Natural killer cell (primary cell): Measurements from ENCODE around the gene LDB2. TPM values are rescaled to one million over a fixed set of nuclear protein-coding genes. Genes with fewer than 3 reads are reported as not detected.

Experiments
- ATAC-seq, 3 donors: fragments of 150-1000 bp in 2 of 3; fragments of 200-7000 bp in 1 of 3; cut with Tn5 transposase; 1 replicate in 1 of 3; 2 replicates in 2 of 3; pipeline ENCODE4 v1.10.0; 2021; ENCODE audit warnings: mild to moderate bottlenecking in 2 of 3, moderate library complexity in 2 of 3
- DNase-seq, 2 donors: peaks; one replicate each; pipeline versions ENCODE4 v3.0.0 to v3.0.0-alpha.2; 2013 to 2021; ENCODE audit warnings: mixed read lengths in 1 of 2
- H3K27ac ChIP-seq: one replicate; pipeline ENCODE4 v1.5.1; 2013; ENCODE audit warnings: mild to moderate bottlenecking, low read length
- H3K27me3 ChIP-seq: one replicate; pipeline ENCODE4 v1.6.1; 2013; ENCODE audit warnings: low read length; ENCODE audit not compliant: control insufficient read depth, insufficient read depth
- H3K36me3 ChIP-seq: one replicate; pipeline ENCODE4 v1.6.1; 2013; ENCODE audit warnings: low read length; ENCODE audit not compliant: control insufficient read depth, insufficient read depth
- H3K4me1 ChIP-seq: one replicate; pipeline ENCODE4 v1.6.1; 2013; ENCODE audit warnings: low read length; ENCODE audit not compliant: control insufficient read depth, insufficient read depth
- H3K4me3 ChIP-seq: one replicate; pipeline ENCODE4 v1.5.1; 2013; ENCODE audit warnings: low read length
- H3K9me3 ChIP-seq: one replicate; pipeline ENCODE4 v1.6.1; 2013; ENCODE audit warnings: low read length; ENCODE audit not compliant: control insufficient read depth, insufficient read depth
- H3K27ac Mint-ChIP-seq, 2 donors: one replicate each; pipeline ENCODE4 v1.8.0; 2022; ENCODE audit warnings: mild to moderate bottlenecking in 2 of 2, mixed read lengths in 2 of 2, moderate library complexity in 1 of 2
- H3K27me3 Mint-ChIP-seq, 2 donors: one replicate each; pipeline ENCODE4 v1.8.0; 2022; ENCODE audit warnings: low read depth in 2 of 2, mixed read lengths in 2 of 2
- H3K36me3 Mint-ChIP-seq: one replicate; pipeline ENCODE4 v1.8.0; 2022; ENCODE audit warnings: mixed read lengths
- H3K4me1 Mint-ChIP-seq, 2 donors: one replicate each; pipeline ENCODE4 v1.8.0; 2022; ENCODE audit warnings: mixed read lengths in 2 of 2
- H3K4me3 Mint-ChIP-seq: one replicate; pipeline ENCODE4 v1.8.0; 2022; ENCODE audit warnings: mild to moderate bottlenecking, moderate library complexity, mixed read lengths
- H3K9me3 Mint-ChIP-seq, 2 donors: one replicate each; pipeline ENCODE4 v1.8.0; 2022; ENCODE audit warnings: mixed read lengths in 2 of 2
- CTCF ChIP-seq: fragments of 200-600 bp; IDR thresholded peaks from one replicate; pipeline ENCODE4 v1.8.0; 2022; ENCODE audit warnings: antibody characterized with exemption
- WGBS: methylation state at CpG from one replicate; pipeline ENCODE4 v1.1.7; 2013; ENCODE audit warnings: missing lambda C conversion rate; ENCODE audit not compliant: insufficient coverage; 5-methylcytosine and 5-hydroxymethylcytosine counted together
- intact Hi-C: fragments of 100-400 bp; cut with micrococcal nuclease; formaldehyde crosslinking; loops from one replicate; pipeline ENCODE4 v1.14.2; 2022
- total RNA-seq, 4 donors: library from RNA; stranded (reverse); fragments of 120-200 nt in 1 of 4; gene quantifications; one replicate each; pipeline versions ENCODE4 v1.2.3 to v1.2.4, GENCODE V29; 2013 to 2022

The LDB2 gene
- total RNA-seq, 3 donors from 2014 or later (not counting 1 experiment from before 2014, with no cell fraction given): 8.2 to 14.2 (median 13.6) TPM

DNA sequence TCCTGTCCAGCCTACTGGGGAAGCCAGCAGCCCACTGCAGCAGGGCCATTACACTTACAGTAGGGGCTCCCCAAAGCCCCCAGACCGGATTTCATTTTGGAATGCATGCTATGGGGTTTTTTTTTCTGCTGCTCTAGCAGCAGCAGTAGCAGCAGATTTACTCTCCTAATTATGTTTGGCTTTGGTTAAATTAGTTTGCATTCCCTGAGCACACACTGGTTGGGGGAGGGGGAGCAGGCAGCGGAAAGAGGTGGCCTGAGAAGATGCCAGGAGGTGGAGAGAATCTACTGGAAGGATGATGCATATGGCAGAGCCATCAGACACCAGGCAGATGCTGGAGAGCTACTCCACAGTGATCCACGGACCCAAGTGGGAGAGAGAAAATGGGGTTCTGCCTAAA lies 109.6 kb downstream of the LDB2 start:
- no peak overlapping the region for H3K27ac ChIP-seq
- no peak overlapping the region for H3K27ac Mint-ChIP-seq
- WGBS: 87% methylated on average over 3 of the region's 3 CpGs
- H3K36me3 ChIP-seq: no peaks in the 10 kb centered on the region
- intact Hi-C loops: no loop called here
- H3K9me3 ChIP-seq: no peaks in the 10 kb centered on the region
- no peak for TF ChIP-seq CTCF
- no peaks in the 10 kb centered on the region for H3K27me3 ChIP-seq
- DNase-seq (no peak), ATAC-seq (no peak)
- H3K36me3 Mint-ChIP-seq: no peaks in the 10 kb centered on the region
- H3K4me3 Mint-ChIP-seq: no peak overlapping the region
- H3K4me1 ChIP-seq: no peaks in the 10 kb centered on the region
- H3K4me3 ChIP-seq: no peak overlapping the region
- H3K27me3 Mint-ChIP-seq: no peaks in the 10 kb centered on the region
- H3K4me1 Mint-ChIP-seq: no peaks in the 10 kb centered on the region
- no peaks in the 10 kb centered on the region for H3K9me3 Mint-ChIP-seq

- no peak for TF ChIP-seq CTCF
- ATAC-seq (no peak), DNase-seq (no peak)
- Mint-ChIP-seq H3K9me3 (no peaks in the 10 kb centered on the region), H3K36me3 (no peaks in the 10 kb centered on the region), H3K27ac (no peak overlapping the region), H3K27me3 (no peaks in the 10 kb centered on the region), H3K4me3 (no peak overlapping the region), H3K4me1 (no peaks in the 10 kb centered on the region)
- Histone ChIP-seq H3K4me1 (no peaks in the 10 kb centered on the region), H3K36me3 (no peaks in the 10 kb centered on the region), H3K4me3 (no peak overlapping the region), H3K27me3 (no peaks in the 10 kb centered on the region), H3K27ac (no peak overlapping the region), H3K9me3 (no peaks in the 10 kb centered on the region)
- intact Hi-C loops: no loop called here
- 91% methylated on average over 5 of the region's 6 CpGs for WGBS
These were observed 112.5 kb downstream of the LDB2 start for GRCh38 chr4:16785793-16786527.

DNA sequence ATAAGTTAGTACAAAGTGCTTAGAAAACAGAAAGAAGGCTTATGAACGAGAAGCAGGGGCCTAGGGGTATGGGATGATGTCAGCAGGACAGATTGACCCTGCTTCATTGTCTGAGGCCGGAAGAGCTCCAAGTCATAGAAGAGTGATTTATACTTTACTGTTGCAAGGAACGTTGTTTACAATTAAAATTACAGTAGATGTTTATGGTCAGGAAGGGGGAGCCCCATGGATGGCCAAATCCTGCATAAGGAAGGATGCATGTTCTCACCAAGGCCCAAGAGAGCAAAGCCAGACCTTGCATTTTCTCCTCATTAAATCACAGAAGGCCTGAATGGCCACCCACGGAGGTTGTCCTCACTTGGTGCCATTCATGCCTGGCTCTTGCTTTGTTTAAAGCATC lies 115.3 kb downstream of the LDB2 start:
- no peak overlapping the region for H3K27ac Mint-ChIP-seq
- intact Hi-C loops: no loop called here
- ATAC-seq (no peak), DNase-seq (no peak)
- no peak for TF ChIP-seq CTCF
- 89% methylated on average over 4 of the region's 4 CpGs for WGBS
- no peaks in the 10 kb centered on the region for H3K9me3 ChIP-seq
- H3K9me3 Mint-ChIP-seq: no peaks in the 10 kb centered on the region
- H3K27me3 Mint-ChIP-seq: no peaks in the 10 kb centered on the region
- no peaks in the 10 kb centered on the region for H3K36me3 ChIP-seq
- no peaks in the 10 kb centered on the region for H3K4me1 ChIP-seq
- H3K27me3 ChIP-seq: no peaks in the 10 kb centered on the region
- no peaks in the 10 kb centered on the region for H3K4me1 Mint-ChIP-seq
- no peak overlapping the region for H3K4me3 ChIP-seq
- H3K4me3 Mint-ChIP-seq: no peak overlapping the region
- H3K27ac ChIP-seq: no peak overlapping the region
- H3K36me3 Mint-ChIP-seq: no peaks in the 10 kb centered on the region
